Fibroblast of pulmonary artery (primary cell): ENCODE data around the gene PRRC2A.

Experiments
- DNase-seq: peaks from one replicate; pipeline ENCODE4 v3.0.0-alpha.2; 2010; ENCODE audit warnings: low read depth
- H3K4me3 ChIP-seq: replicated peaks from 2 replicates; pipeline ENCODE4 v1.5.1; 2011; ENCODE audit warnings: low read depth, mild to moderate bottlenecking, control low read depth, low read length, moderate library complexity
- CTCF ChIP-seq: IDR thresholded peaks from 2 replicates; pipeline ENCODE4 v1.5.1; 2011; ENCODE audit warnings: mild to moderate bottlenecking, control low read depth, low read length, inconsistent platforms; ENCODE audit errors: missing control alignments

PRRC2A gene

GRCh38 chr6:31669676-31670075 lies 49.2 kb downstream of the PRRC2A start, which contains the start of gene LY6G5B:
Gene LY6G5B (plus strand): TSS chr6:31669976. CDS start chr6:31670951, 975 bp downstream.
- no peak for DNase-seq
- no peak for TF ChIP-seq CTCF
- no peak within 1 kb of the TSS for H3K4me3 ChIP-seq

GRCh38 chr6:31676322-31676903 lies 55.9 kb downstream of the PRRC2A start:
- no peak overlapping the region for H3K4me3 ChIP-seq
- DNase-seq: no peak
- TF ChIP-seq CTCF: no peak

- TF ChIP-seq CTCF: no peak
- H3K4me3 ChIP-seq: no peak overlapping the region
- no peak for DNase-seq
These were observed 56.4 kb downstream of the PRRC2A start for GRCh38 chr6:31676904-31677303.

- DNase-seq: no peak
- no peak overlapping the region for H3K4me3 ChIP-seq
- TF ChIP-seq CTCF: no peak
These were observed 57.4 kb downstream of the PRRC2A start for GRCh38 chr6:31677955-31678354.

- H3K4me3 ChIP-seq: peak within 1 kb of the TSS; percentile 53
- DNase-seq: peak; percentile 94
- peak; percentile 71 for TF ChIP-seq CTCF
These were observed 60.0 kb downstream of the PRRC2A start, which contains the start of gene LY6G5C for GRCh38 chr6:31680226-31681134. Gene LY6G5C (minus strand): TSS chr6:31681067. CDS start chr6:31680373, 694 bp downstream.

GRCh38 chr6:31681135-31681671 lies 60.7 kb downstream of the PRRC2A start:
- DNase-seq: peak; percentile 22
- TF ChIP-seq CTCF: peak; percentile 16
- peak overlapping the region; percentile 53 for H3K4me3 ChIP-seq
